ENCODE results near the gene TMEM255B.

Gene TMEM255B

GRCh38 chr13:113742000-113742441 lies 17.0 kb upstream of the TMEM255B start:
- peak; percentile 86 for ATAC-seq
- TF ChIP-seq PATZ1 (CRISPR knock-in tag; IDR thresholded peaks at IDR 0.05; ENCODE audit: borderline replicate concordance) (no peak), ARNTL (CRISPR knock-in tag; IDR thresholded peaks at IDR 0.05; ENCODE audit: borderline replicate concordance, low read depth) (no peak), CSDC2 (CRISPR knock-in tag; IDR thresholded peaks at IDR 0.05) (no peak)

GRCh38 chr13:113742445-113743120 lies 16.4 kb upstream of the TMEM255B start:
- ATAC-seq: no peak
- TF ChIP-seq CREB5 (CRISPR knock-in tag; IDR thresholded peaks at IDR 0.05; ENCODE audit: low read depth) (no peak), OSR1 (CRISPR knock-in tag; IDR thresholded peaks at IDR 0.05) (no peak), TOX (CRISPR knock-in tag; IDR thresholded peaks at IDR 0.05; ENCODE audit: borderline replicate concordance) (no peak), POU6F1 (CRISPR knock-in tag; IDR thresholded peaks at IDR 0.05; ENCODE audit: borderline replicate concordance, low read depth) (no peak), PATZ1 (CRISPR knock-in tag; IDR thresholded peaks at IDR 0.05; ENCODE audit: borderline replicate concordance) (no peak), ZNF70 (CRISPR knock-in tag; IDR thresholded peaks at IDR 0.05) (no peak), ZFP30 (CRISPR knock-in tag; IDR thresholded peaks at IDR 0.05) (no peak), SNAI2 (CRISPR knock-in tag; IDR thresholded peaks at IDR 0.05) (no peak), ZFP3 (CRISPR knock-in tag; IDR thresholded peaks at IDR 0.05) (no peak), RARB (CRISPR knock-in tag; IDR thresholded peaks at IDR 0.05) (no peak), PPARA (CRISPR knock-in tag; IDR thresholded peaks at IDR 0.05; ENCODE audit: borderline replicate concordance) (no peak)

GRCh38 chr13:113743366-113744195 lies 15.4 kb upstream of the TMEM255B start:
- ATAC-seq: no peak
- TF ChIP-seq ISL1 (CRISPR knock-in tag; IDR thresholded peaks at IDR 0.05) (no peak), TCF4 (CRISPR knock-in tag; IDR thresholded peaks at IDR 0.05; ENCODE audit: borderline replicate concordance) (no peak), ZNF8 (CRISPR knock-in tag; IDR thresholded peaks at IDR 0.05) (no peak), GLIS3 (CRISPR knock-in tag; IDR thresholded peaks at IDR 0.05) (no peak), POU6F1 (CRISPR knock-in tag; IDR thresholded peaks at IDR 0.05; ENCODE audit: borderline replicate concordance, low read depth) (no peak), ZNF565 (CRISPR knock-in tag; conservative IDR thresholded peaks at IDR 0.05; ENCODE audit: low read depth) (no peak), CSDC2 (CRISPR knock-in tag; IDR thresholded peaks at IDR 0.05) (no peak), ZFP30 (CRISPR knock-in tag; IDR thresholded peaks at IDR 0.05) (no peak), CSRNP3 (CRISPR knock-in tag; IDR thresholded peaks at IDR 0.05) (no peak), TSHZ2 (CRISPR knock-in tag; IDR thresholded peaks at IDR 0.05) (no peak), ESRRG (CRISPR knock-in tag; IDR thresholded peaks at IDR 0.05) (no peak), ARNTL (CRISPR knock-in tag; IDR thresholded peaks at IDR 0.05; ENCODE audit: borderline replicate concordance, low read depth) (no peak), ZC3H10 (CRISPR knock-in tag; IDR thresholded peaks at IDR 0.05) (no peak), CREB5 (CRISPR knock-in tag; IDR thresholded peaks at IDR 0.05; ENCODE audit: low read depth) (no peak)
